Measurements from ENCODE around the gene ABCB9.
"Not testable (repeated sequence)": the region's sequence is repeated elsewhere in the genome, so short reads cannot be mapped to it uniquely, and the experiment has no call there.

ABCB9 gene

GRCh38 chr12:122961531-122962329, 4.5 kb downstream of the ABCB9 start:
- no peak for DNase-seq

GRCh38 chr12:122960193-122960569, 6.1 kb downstream of the ABCB9 start:
- no peak for DNase-seq

- DNase-seq: no peak
These were observed 6.6 kb downstream of the ABCB9 start for GRCh38 chr12:122959566-122960192.

GRCh38 chr12:122958198-122958888, 7.9 kb downstream of the ABCB9 start:
- DNase-seq: no peak

GRCh38 chr12:122956035-122956434, 10.2 kb downstream of the ABCB9 start:
- DNase-seq: no peak

- no peak for DNase-seq
These were observed 11.1 kb downstream of the ABCB9 start for GRCh38 chr12:122955156-122955555.

- DNase-seq: peak; percentile 76
These were observed 14.0 kb downstream of the ABCB9 start for GRCh38 chr12:122951979-122952892.

- DNase-seq: no peak
These were observed 14.9 kb downstream of the ABCB9 start for GRCh38 chr12:122951406-122951805.

GRCh38 chr12:122949816-122950675, 16.2 kb downstream of the ABCB9 start:
- no peak for DNase-seq

GRCh38 chr12:122949405-122949804, 16.9 kb downstream of the ABCB9 start:
- no peak for DNase-seq

- no peak for DNase-seq
These were observed 17.7 kb downstream of the ABCB9 start for GRCh38 chr12:122948605-122949004.

GRCh38 chr12:122947352-122947792, 18.9 kb downstream of the ABCB9 start:
- no peak for DNase-seq

- DNase-seq: peak; percentile 73
These were observed 19.4 kb downstream of the ABCB9 start for GRCh38 chr12:122946690-122947341.

GRCh38 chr12:122944605-122945592, 21.4 kb downstream of the ABCB9 start:
- DNase-seq: peak; percentile 69

GRCh38 chr12:122943196-122943595, 23.1 kb downstream of the ABCB9 start:
- no peak for DNase-seq

GRCh38 chr12:122942637-122943036, 23.6 kb downstream of the ABCB9 start:
- DNase-seq: no peak

- DNase-seq: not testable (repeated sequence)
These were observed 24.9 kb downstream of the ABCB9 start for GRCh38 chr12:122941351-122941750.

GRCh38 chr12:122939125-122939524, 27.1 kb downstream of the ABCB9 start:
- DNase-seq: no peak

GRCh38 chr12:122937622-122938091, 28.6 kb downstream of the ABCB9 start:
- DNase-seq: no peak

- no peak for DNase-seq
These were observed 30.9 kb downstream of the ABCB9 start for GRCh38 chr12:122935318-122935717.
